ENCODE results near the gene ZSCAN25. TPM values are rescaled to one million over a fixed set of nuclear protein-coding genes. Genes with fewer than 3 reads are reported as not detected.

Gene ZSCAN25
- total RNA-seq, 2 donors from 2014 or later, result 12.7 to 25.7 TPM

DNA sequence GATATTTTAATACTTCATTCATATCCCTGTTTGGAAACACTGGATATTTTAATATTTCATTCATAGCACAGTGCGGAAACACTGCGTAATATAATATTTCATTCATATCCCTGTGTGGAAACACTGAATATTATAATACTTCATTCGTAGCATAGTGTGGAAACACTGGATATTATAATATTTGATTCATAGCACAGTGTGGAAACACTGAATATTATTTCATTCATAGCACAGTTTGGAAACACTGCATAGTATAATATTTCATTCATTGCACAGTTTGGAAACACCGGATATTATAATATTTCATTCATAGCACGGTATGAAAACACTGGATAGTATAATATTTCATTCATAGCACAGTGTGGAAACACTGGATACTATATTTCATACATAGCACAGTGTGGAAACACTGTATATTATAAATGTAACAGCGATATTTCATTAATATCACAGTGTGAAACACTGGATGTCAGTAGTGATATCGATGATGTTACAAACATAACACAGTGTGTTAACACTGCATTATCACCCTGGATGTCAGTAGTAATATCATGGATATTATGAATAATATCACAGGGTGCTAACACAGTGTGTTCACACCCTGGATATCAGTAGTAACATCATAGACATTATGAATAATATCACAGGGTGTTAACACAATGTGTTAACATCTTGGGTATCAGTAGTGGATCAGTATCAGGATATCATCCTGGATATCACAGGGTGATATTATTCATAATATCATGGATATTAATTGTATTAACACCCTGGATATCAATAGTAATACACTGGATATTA, 21.6 kb upstream of the ZSCAN25 start:
- no peak for TF ChIP-seq POLR2A (IDR thresholded peaks at IDR 0.05)
- TF ChIP-seq, protein P1, sequence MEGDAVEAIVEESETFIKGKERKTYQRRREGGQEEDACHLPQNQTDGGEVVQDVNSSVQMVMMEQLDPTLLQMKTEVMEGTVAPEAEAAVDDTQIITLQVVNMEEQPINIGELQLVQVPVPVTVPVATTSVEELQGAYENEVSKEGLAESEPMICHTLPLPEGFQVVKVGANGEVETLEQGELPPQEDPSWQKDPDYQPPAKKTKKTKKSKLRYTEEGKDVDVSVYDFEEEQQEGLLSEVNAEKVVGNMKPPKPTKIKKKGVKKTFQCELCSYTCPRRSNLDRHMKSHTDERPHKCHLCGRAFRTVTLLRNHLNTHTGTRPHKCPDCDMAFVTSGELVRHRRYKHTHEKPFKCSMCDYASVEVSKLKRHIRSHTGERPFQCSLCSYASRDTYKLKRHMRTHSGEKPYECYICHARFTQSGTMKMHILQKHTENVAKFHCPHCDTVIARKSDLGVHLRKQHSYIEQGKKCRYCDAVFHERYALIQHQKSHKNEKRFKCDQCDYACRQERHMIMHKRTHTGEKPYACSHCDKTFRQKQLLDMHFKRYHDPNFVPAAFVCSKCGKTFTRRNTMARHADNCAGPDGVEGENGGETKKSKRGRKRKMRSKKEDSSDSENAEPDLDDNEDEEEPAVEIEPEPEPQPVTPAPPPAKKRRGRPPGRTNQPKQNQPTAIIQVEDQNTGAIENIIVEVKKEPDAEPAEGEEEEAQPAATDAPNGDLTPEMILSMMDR (IDR thresholded peaks at IDR 0.05), result no peak
- H3K36me3 ChIP-seq (replicated peaks in 1 of 2; ENCODE audit: insufficient read depth in 1 of 2, low read depth in 2 of 2), result no peaks in the 10 kb centered on the region
- H3K27me3 ChIP-seq, result no peaks in the 10 kb centered on the region
- WGBS, 2 donors, result 82 to 83% methylated on average over 7 of the region's 7 CpGs
- no peak overlapping the region for H3K27ac ChIP-seq
- intact Hi-C loops (cut with DNase I), result no loop called here
- no peak for DNase-seq
- no peaks in the 10 kb centered on the region for H3K9me3 ChIP-seq
- ATAC-seq, result no peak
- no peaks in the 10 kb centered on the region for H3K4me1 ChIP-seq
- H3K4me3 ChIP-seq, result no peak overlapping the region

DNA sequence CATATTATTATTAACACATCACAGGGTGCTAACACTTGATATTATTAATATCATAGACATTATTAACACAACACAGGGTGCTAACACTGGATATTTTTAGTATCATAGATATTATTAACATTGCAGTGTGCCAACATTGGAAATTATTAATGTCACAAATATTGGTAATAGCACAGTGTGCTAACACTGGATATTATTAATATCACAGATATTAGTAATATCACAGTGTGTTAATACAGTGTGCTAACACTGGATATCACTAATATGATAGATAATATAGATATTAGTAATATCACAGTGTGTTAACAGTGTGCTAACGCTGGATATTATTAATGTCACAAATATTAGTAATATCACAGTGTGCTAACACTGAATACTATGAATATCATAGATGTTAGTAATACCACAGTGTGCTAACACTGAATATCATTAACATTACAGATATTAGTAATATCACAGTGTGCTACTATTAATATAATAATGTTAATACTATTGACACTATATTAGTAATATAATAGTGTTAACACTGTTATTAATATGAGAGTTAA, 20.3 kb upstream of the ZSCAN25 start:
- no peaks in the 10 kb centered on the region for H3K27me3 ChIP-seq
- ATAC-seq, result no peak
- no peak overlapping the region for H3K27ac ChIP-seq
- no peak for DNase-seq
- 66 to 88% methylated on average over 1 of the region's 1 CpG for WGBS, 2 donors
- H3K36me3 ChIP-seq (replicated peaks in 1 of 2; ENCODE audit: insufficient read depth in 1 of 2, low read depth in 2 of 2), result no peaks in the 10 kb centered on the region
- no peak overlapping the region for H3K4me3 ChIP-seq
- H3K4me1 ChIP-seq, result no peaks in the 10 kb centered on the region
- H3K9me3 ChIP-seq, result no peaks in the 10 kb centered on the region
- TF ChIP-seq, protein P1 (IDR thresholded peaks at IDR 0.05), result no peak
- TF ChIP-seq POLR2A (IDR thresholded peaks at IDR 0.05), result no peak
- intact Hi-C loops (cut with DNase I), result no loop called here

DNA sequence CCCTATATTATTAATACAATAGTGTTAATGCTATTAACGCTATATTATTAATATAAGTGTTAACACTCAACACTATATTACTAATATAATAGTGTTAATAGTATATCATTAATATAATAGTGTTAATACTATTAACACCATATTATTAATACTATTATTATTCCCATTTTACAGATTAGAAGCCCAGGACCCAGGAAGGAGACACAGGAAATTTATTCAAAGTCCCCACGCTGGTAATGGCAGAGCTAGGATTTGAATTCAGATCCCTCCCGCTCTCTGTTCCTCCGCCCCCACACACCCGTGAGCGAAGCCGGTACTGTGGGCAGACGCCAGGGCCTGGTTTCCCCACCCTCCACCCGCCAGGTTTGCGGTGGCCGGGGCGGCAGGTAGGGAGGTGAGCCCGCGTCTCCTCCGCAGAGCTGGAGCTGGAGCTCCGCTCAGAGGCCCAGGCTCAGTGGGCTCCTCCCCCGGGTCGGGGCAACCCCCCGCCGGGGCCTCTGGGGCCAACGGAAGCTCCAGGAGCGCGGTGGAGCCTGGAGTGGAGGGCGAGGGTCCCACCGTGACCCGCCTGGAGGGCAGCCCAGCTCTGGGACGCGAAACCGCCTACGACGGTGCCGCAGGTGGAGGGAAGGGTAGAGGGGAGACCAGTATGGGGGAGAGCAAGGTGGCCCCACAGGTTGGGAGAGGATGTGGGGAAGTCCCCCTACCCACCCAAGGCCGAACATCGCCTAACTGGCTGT, 18.8 kb upstream of the ZSCAN25 start, which contains the start of gene TMEM225B:
TSS of gene TMEM225B (plus strand) at position 506 of the 740 bp plus-strand sequence. CDS start 6,122 bp downstream, outside the sequence.
- Histone ChIP-seq H3K36me3 (replicated peaks in 1 of 2; ENCODE audit: insufficient read depth in 1 of 2, low read depth in 2 of 2) (no peaks in the 10 kb centered on the region), H3K4me3 (no peak within 1 kb of the TSS), H3K27ac (no peak within 1 kb of the TSS), H3K4me1 (no peaks in the 10 kb centered on the region), H3K9me3 (no peaks in the 10 kb centered on the region), H3K27me3 (no peaks in the 10 kb centered on the region)
- ATAC-seq, result no peak
- DNase-seq, result no peak
- intact Hi-C loops (cut with DNase I), result no loop called here
- 76 to 83% methylated on average over 28 to 32 of the region's 34 CpGs for WGBS, 2 donors
- no peak for TF ChIP-seq POLR2A (IDR thresholded peaks at IDR 0.05)
- TF ChIP-seq, protein P1 (IDR thresholded peaks at IDR 0.05), result no peak

DNA sequence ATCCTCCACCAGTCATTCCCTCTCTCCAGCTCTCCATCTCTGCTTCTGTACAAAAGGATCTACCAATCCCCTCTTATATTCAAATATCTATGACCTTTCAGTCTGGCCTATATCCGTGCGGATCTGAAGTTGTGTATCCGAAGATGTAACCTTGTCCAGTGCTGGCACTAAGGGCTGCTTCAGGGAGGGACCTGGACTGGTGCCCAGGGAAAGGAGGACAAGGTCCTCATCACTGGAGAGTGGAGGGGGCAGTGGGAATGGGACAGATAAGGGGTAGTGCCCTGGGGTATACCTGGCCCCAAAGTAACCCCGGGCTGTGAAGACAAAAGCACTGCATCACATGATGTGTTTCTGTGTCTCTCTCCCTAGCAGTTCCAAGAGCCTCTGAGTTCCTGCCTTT, 16.9 kb upstream of the ZSCAN25 start:
- Histone ChIP-seq H3K27ac (no peak overlapping the region), H3K9me3 (no peaks in the 10 kb centered on the region), H3K36me3 (replicated peaks in 1 of 2; ENCODE audit: insufficient read depth in 1 of 2, low read depth in 2 of 2) (no peaks in the 10 kb centered on the region), H3K4me3 (no peak overlapping the region), H3K4me1 (no peaks in the 10 kb centered on the region), H3K27me3 (no peaks in the 10 kb centered on the region)
- 67 to 81% methylated on average over 4 of the region's 4 CpGs for WGBS, 2 donors
- intact Hi-C loops (cut with DNase I), result no loop called here
- ATAC-seq, result no peak
- no peak for DNase-seq
- TF ChIP-seq POLR2A (IDR thresholded peaks at IDR 0.05), result no peak
- TF ChIP-seq, protein P1 (IDR thresholded peaks at IDR 0.05), result no peak
